ENCODE measurements around the gene PDE1C.

The PDE1C gene

DNA sequence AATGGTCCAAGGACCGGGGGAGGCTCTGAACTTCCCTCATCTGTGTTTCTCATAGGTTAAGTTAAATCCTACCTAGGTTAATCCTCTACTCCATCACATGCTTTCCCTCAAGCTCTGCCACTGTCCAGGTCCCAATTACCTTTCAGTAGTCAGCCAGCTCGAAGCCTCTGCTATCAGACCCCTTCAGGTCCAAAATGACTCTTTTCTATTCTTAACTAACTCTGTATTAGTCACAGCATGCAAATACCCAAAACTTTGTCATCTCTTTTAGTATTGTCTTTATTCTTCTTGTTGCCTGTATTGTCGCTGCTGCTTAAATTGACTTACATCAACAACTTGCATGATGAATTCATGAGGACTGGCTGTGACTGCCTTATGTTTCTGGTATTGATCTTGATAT is 367.9 kb downstream of the PDE1C start:
- no peak for TF ChIP-seq CTCF (IDR thresholded peaks at IDR 0.05; ENCODE audit: insufficient read depth, low read depth, low read length, missing control alignments)
- no peak overlapping the region for H3K4me3 ChIP-seq (ENCODE audit: low read depth, low read length)
- DNase-seq (ENCODE audit: low read depth) = no peak

Measured in GM12865 (cell line).